Measurements from ENCODE around the gene DLGAP4. TPM values are rescaled to one million over a fixed set of nuclear protein-coding genes. Genes with fewer than 3 reads are reported as not detected.
A peak's percentile ranks its signal among the peaks of the same experiment; 100 is the strongest.

The DLGAP4 gene
- total and polyA plus RNA-seq, 2 of the 13 experiments (the other 11 are each of a cell fraction or from before 2014, with no cell fraction given) = 15.2 to 26.7 TPM

GRCh38 chr20:36270744-36271638 is 35.1 kb upstream of the DLGAP4 start (continued):
- TF ChIP-seq, protein P1, sequence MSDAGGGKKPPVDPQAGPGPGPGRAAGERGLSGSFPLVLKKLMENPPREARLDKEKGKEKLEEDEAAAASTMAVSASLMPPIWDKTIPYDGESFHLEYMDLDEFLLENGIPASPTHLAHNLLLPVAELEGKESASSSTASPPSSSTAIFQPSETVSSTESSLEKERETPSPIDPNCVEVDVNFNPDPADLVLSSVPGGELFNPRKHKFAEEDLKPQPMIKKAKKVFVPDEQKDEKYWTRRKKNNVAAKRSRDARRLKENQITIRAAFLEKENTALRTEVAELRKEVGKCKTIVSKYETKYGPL (CRISPR knock-in tag; IDR thresholded peaks at IDR 0.05) = no peak
- no peak for TF ChIP-seq MTF1 (CRISPR knock-in tag; IDR thresholded peaks at IDR 0.05)
- TF ChIP-seq XRCC5 (optimal IDR thresholded peaks at IDR 0.05; ENCODE audit: low read length) = peak; percentile 34
- TF ChIP-seq ZMYM2 (CRISPR knock-in tag; IDR thresholded peaks at IDR 0.05) = no peak
- TF ChIP-seq KAT7 (CRISPR knock-in tag; IDR thresholded peaks at IDR 0.05; ENCODE audit: borderline replicate concordance) = peak; percentile 11; the same call in 1 of the 2 replicates
- no peak for TF ChIP-seq TCF12 (IDR thresholded peaks at IDR 0.05)
- no peak for TF ChIP-seq TCF12 (CRISPR knock-in tag; IDR thresholded peaks at IDR 0.05)
- TF ChIP-seq PAF1 (CRISPR knock-in tag; IDR thresholded peaks at IDR 0.05) = no peak
- no peak for TF ChIP-seq ZNF451 (CRISPR knock-in tag; IDR thresholded peaks at IDR 0.05)
- no peak; the same call in 1 of the 2 replicates for TF ChIP-seq JUN (CRISPR knock-in tag; IDR thresholded peaks at IDR 0.05)
- TF ChIP-seq ZBTB7B (CRISPR knock-in tag; IDR thresholded peaks at IDR 0.05) = 0 out of 2 replicates have a peak, but pooled peaks have one; percentile 30
- 0 out of 2 replicates have a peak, but pooled peaks have one; percentile 18 for TF ChIP-seq ZNF484 (CRISPR knock-in tag; IDR thresholded peaks at IDR 0.05; ENCODE audit: borderline replicate concordance, low read depth)
- TF ChIP-seq AGO2 (optimal IDR thresholded peaks at IDR 0.05; ENCODE audit: low read depth, low read length) = no peak
- no peak for TF ChIP-seq GMEB2 (CRISPR knock-in tag; IDR thresholded peaks at IDR 0.05; ENCODE audit: low read depth)
- peak; percentile 81; the same call in 1 of the 2 replicates for TF ChIP-seq ZNF891 (CRISPR knock-in tag; IDR thresholded peaks at IDR 0.05)
- no peak for TF ChIP-seq ZNF253 (CRISPR knock-in tag; IDR thresholded peaks at IDR 0.05; ENCODE audit: borderline replicate concordance)
- no peak; the same call in 1 of the 2 replicates for TF ChIP-seq ZNF256 (CRISPR knock-in tag; conservative IDR thresholded peaks at IDR 0.05)
- TF ChIP-seq, protein P2, sequence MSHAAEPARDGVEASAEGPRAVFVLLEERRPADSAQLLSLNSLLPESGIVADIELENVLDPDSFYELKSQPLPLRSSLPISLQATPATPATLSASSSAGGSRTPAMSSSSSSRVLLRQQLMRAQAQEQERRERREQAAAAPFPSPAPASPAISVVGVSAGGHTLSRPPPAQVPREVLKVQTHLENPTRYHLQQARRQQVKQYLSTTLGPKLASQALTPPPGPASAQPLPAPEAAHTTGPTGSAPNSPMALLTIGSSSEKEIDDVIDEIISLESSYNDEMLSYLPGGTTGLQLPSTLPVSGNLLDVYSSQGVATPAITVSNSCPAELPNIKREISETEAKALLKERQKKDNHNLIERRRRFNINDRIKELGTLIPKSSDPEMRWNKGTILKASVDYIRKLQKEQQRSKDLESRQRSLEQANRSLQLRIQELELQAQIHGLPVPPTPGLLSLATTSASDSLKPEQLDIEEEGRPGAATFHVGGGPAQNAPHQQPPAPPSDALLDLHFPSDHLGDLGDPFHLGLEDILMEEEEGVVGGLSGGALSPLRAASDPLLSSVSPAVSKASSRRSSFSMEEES (CRISPR knock-in tag; IDR thresholded peaks at IDR 0.05) = 0 out of 2 replicates have a peak, but pooled peaks have one; percentile 42
- TF ChIP-seq FOSL2 (CRISPR knock-in tag; IDR thresholded peaks at IDR 0.05) = peak; percentile 17; the same call in 1 of the 2 replicates
- no peak for TF ChIP-seq ZSCAN22 (CRISPR knock-in tag; IDR thresholded peaks at IDR 0.05)
- TF ChIP-seq ZNF724P (CRISPR knock-in tag; IDR thresholded peaks at IDR 0.05; ENCODE audit: borderline replicate concordance) = no peak
- TF ChIP-seq NR2C2 (CRISPR knock-in tag; IDR thresholded peaks at IDR 0.05; ENCODE audit: borderline replicate concordance) = peak; percentile 87
- peak; percentile 29; the same call in 1 of the 2 replicates for TF ChIP-seq ZNF501 (CRISPR knock-in tag; IDR thresholded peaks at IDR 0.05)
- TF ChIP-seq SP4 (CRISPR knock-in tag; IDR thresholded peaks at IDR 0.05) = 0 out of 2 replicates have a peak, but pooled peaks have one; percentile 42
- no peak; a peak in 2 of 4 replicates for TF ChIP-seq KLF16 (CRISPR knock-in tag; IDR thresholded peaks at IDR 0.05)
- peak; percentile 26; the same call in 1 of the 2 replicates for TF ChIP-seq ZNF296 (CRISPR knock-in tag; conservative IDR thresholded peaks at IDR 0.05)
- no peak for TF ChIP-seq REPIN1 (CRISPR knock-in tag; IDR thresholded peaks at IDR 0.05; ENCODE audit: borderline replicate concordance, low read depth)
- no peak for TF ChIP-seq ZNF232 (CRISPR knock-in tag; IDR thresholded peaks at IDR 0.05; ENCODE audit: borderline replicate concordance)

Data from HepG2 (cell line).